ENCODE results near the gene RFX3. TPM values are rescaled to one million over a fixed set of nuclear protein-coding genes. Genes with fewer than 3 reads are reported as not detected.

The RFX3 gene
- total RNA-seq, 1 experiment from 2014 or later = 8.4 TPM

DNA sequence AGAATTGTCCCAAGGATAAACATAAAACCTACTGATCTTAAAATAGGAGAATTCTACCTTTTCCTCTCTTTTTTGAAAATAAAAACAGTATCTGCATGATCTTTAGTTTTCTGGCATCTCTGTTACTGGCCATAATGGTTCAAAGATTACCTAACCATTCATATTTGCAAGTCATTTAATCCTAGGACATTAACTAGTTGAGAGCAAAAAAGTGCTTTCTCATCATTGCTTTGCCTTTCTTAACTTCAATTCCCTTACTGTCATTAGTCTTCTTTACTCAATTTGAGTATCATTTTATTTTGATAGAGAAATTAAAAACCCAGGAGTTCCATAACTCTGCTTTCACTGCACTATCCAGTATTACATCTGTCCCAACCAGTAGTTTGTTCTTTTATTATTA lies 68.6 kb downstream of the RFX3 start:
- H3K4me3 ChIP-seq = no peak overlapping the region
- no peaks in the 10 kb centered on the region for H3K27me3 ChIP-seq (ENCODE audit: insufficient read depth, low read depth)
- H3K36me3 ChIP-seq (ENCODE audit: low read depth) = no peaks in the 10 kb centered on the region
- BruUV-seq (replicated peaks) = no TSS peak
- no peak overlapping the region for H3K4me2 ChIP-seq
- no peaks in the 10 kb centered on the region for H3K9me3 ChIP-seq (ENCODE audit: insufficient read depth, low read depth)
- no peak overlapping the region for H3K27ac ChIP-seq
- TF ChIP-seq, protein P1, sequence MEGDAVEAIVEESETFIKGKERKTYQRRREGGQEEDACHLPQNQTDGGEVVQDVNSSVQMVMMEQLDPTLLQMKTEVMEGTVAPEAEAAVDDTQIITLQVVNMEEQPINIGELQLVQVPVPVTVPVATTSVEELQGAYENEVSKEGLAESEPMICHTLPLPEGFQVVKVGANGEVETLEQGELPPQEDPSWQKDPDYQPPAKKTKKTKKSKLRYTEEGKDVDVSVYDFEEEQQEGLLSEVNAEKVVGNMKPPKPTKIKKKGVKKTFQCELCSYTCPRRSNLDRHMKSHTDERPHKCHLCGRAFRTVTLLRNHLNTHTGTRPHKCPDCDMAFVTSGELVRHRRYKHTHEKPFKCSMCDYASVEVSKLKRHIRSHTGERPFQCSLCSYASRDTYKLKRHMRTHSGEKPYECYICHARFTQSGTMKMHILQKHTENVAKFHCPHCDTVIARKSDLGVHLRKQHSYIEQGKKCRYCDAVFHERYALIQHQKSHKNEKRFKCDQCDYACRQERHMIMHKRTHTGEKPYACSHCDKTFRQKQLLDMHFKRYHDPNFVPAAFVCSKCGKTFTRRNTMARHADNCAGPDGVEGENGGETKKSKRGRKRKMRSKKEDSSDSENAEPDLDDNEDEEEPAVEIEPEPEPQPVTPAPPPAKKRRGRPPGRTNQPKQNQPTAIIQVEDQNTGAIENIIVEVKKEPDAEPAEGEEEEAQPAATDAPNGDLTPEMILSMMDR (conservative IDR thresholded peaks at IDR 0.05) = no peak
- no peak for TF ChIP-seq EZH2 (IDR thresholded peaks at IDR 0.05; ENCODE audit: low read depth)
- no peaks in the 10 kb centered on the region for H3K9me2 ChIP-seq (ENCODE audit: insufficient read depth)
- no peaks in the 10 kb centered on the region for H3F3A ChIP-seq (ENCODE audit: insufficient read depth, low read depth)
- no peak overlapping the region for H2AFZ ChIP-seq
- CTCF ChIA-PET = no interaction called here
- POLR2A ChIA-PET (ENCODE audit: unreplicated experiment) = no interaction called here
- intact Hi-C loops (cut with micrococcal nuclease; ENCODE audit: unreplicated experiment) = no loop called here
- DNase-seq = no peak
- H4K20me1 ChIP-seq (ENCODE audit: insufficient read depth) = no peaks in the 10 kb centered on the region
- H3K79me2 ChIP-seq (ENCODE audit: low read depth) = no peaks in the 10 kb centered on the region
- no peaks in the 10 kb centered on the region for H3K4me1 ChIP-seq (replicated peaks; ENCODE audit: insufficient read depth)

DNA sequence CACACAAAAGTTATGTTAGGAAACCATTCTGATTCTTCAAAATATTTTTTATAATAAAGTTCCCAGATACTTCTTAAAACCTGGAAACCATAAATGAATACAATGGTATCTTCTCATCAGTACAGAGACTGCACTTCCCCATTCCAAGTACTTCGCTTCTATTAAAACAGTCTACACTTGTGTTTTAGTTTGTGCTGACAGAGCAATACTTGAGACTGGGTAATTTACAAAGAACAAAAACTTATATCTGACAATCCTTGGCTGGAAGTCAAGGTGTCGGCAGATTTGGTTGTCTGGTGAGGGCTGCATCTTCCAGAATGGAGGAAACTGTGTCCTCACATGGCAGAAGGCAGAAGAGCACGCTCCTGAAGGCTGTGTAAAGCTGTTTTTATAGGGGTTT lies 70.1 kb downstream of the RFX3 start:
- CTCF ChIA-PET = no interaction called here
- H3K27me3 ChIP-seq (ENCODE audit: insufficient read depth, low read depth) = no peaks in the 10 kb centered on the region
- H3K4me1 ChIP-seq (replicated peaks; ENCODE audit: insufficient read depth) = no peaks in the 10 kb centered on the region
- H3K27ac ChIP-seq = no peak overlapping the region
- no peaks in the 10 kb centered on the region for H3K79me2 ChIP-seq (ENCODE audit: low read depth)
- TF ChIP-seq, protein P1 (conservative IDR thresholded peaks at IDR 0.05) = no peak
- TF ChIP-seq EZH2 (IDR thresholded peaks at IDR 0.05; ENCODE audit: low read depth) = no peak
- intact Hi-C loops (cut with micrococcal nuclease; ENCODE audit: unreplicated experiment) = no loop called here
- no peaks in the 10 kb centered on the region for H3K36me3 ChIP-seq (ENCODE audit: low read depth)
- POLR2A ChIA-PET (ENCODE audit: unreplicated experiment) = no interaction called here
- H4K20me1 ChIP-seq (ENCODE audit: insufficient read depth) = no peaks in the 10 kb centered on the region
- no peak overlapping the region for H3K4me2 ChIP-seq
- H3K9me2 ChIP-seq (ENCODE audit: insufficient read depth) = no peaks in the 10 kb centered on the region
- BruUV-seq (replicated peaks) = no TSS peak
- H2AFZ ChIP-seq = no peak overlapping the region
- H3K9me3 ChIP-seq (ENCODE audit: insufficient read depth, low read depth) = no peaks in the 10 kb centered on the region
- H3K4me3 ChIP-seq = no peak overlapping the region
- DNase-seq = no peak
- H3F3A ChIP-seq (ENCODE audit: insufficient read depth, low read depth) = no peaks in the 10 kb centered on the region

GRCh38 chr9:3455094-3455493 lies 70.7 kb downstream of the RFX3 start:
- H3K27me3 ChIP-seq (ENCODE audit: insufficient read depth, low read depth) = no peaks in the 10 kb centered on the region
- no peak overlapping the region for H3K4me3 ChIP-seq
- H3K36me3 ChIP-seq (ENCODE audit: low read depth) = no peaks in the 10 kb centered on the region
- H4K20me1 ChIP-seq (ENCODE audit: insufficient read depth) = no peaks in the 10 kb centered on the region
- BruUV-seq (replicated peaks) = no TSS peak
- H3K9me2 ChIP-seq (ENCODE audit: insufficient read depth) = no peaks in the 10 kb centered on the region
- intact Hi-C loops (cut with micrococcal nuclease; ENCODE audit: unreplicated experiment) = no loop called here
- no peaks in the 10 kb centered on the region for H3K9me3 ChIP-seq (ENCODE audit: insufficient read depth, low read depth)
- H3K4me2 ChIP-seq = no peak overlapping the region
- no peaks in the 10 kb centered on the region for H3K4me1 ChIP-seq (replicated peaks; ENCODE audit: insufficient read depth)
- H2AFZ ChIP-seq = no peak overlapping the region
- no peak overlapping the region for H3K27ac ChIP-seq
- H3K79me2 ChIP-seq (ENCODE audit: low read depth) = no peaks in the 10 kb centered on the region
- DNase-seq = no peak
- no peaks in the 10 kb centered on the region for H3F3A ChIP-seq (ENCODE audit: insufficient read depth, low read depth)
- TF ChIP-seq EZH2 (IDR thresholded peaks at IDR 0.05; ENCODE audit: low read depth) = no peak
- TF ChIP-seq, protein P1 (conservative IDR thresholded peaks at IDR 0.05) = no peak
- CTCF ChIA-PET = no interaction called here
- POLR2A ChIA-PET (ENCODE audit: unreplicated experiment) = no interaction called here

All from PC-9 (cell line).